Left lobe of liver (tissue), 2 donors: ENCODE measurements around the gene STK38. TPM values are rescaled to one million over a fixed set of nuclear protein-coding genes. Genes with fewer than 3 reads are reported as not detected.
A peak's percentile ranks its signal among the peaks of the same experiment; 100 is the strongest.

ENCODE experiments used
- ATAC-seq: fragments of 200-7000 bp; cut with Tn5 transposase; one replicate; pipeline ENCODE4 v1.9.1; 2020; ENCODE audit warnings: mild to moderate bottlenecking, moderate library complexity
- DNase-seq: peaks from one replicate; pipeline ENCODE4 v3.0.0-alpha.2; 2020; ENCODE audit warnings: low spot score
- total RNA-seq: library from RNA; stranded (reverse); gene quantifications from one replicate; pipeline ENCODE4 v1.2.1, GENCODE V29; 2021
- donor health status: DM: no; HTN: no; CAD: no; lungs with moderate emphysema.
- donor health status: DM: no; HTN: yes; CAD: no.

The STK38 gene
- total RNA-seq, 1 donor from 2014 or later: 13.5 TPM

GRCh38 chr6:36566418-36566905 lies 19.2 kb upstream of the STK38 start:
- ATAC-seq: peak; percentile 71
- peak; percentile 51 for DNase-seq

GRCh38 chr6:36563928-36564284 lies 16.6 kb upstream of the STK38 start:
- no peak for DNase-seq
- ATAC-seq: no peak

GRCh38 chr6:36563237-36563927 lies 16.1 kb upstream of the STK38 start:
- ATAC-seq (no peak), DNase-seq (no peak)

GRCh38 chr6:36560822-36561221 lies 13.5 kb upstream of the STK38 start:
- DNase-seq: no peak
- no peak for ATAC-seq

- DNase-seq (no peak), ATAC-seq (no peak)
Observed at GRCh38 chr6:36559011-36559793, 11.9 kb upstream of the STK38 start.

- ATAC-seq (no peak), DNase-seq (peak; percentile 1)
Observed at GRCh38 chr6:36556281-36556680, 9.0 kb upstream of the STK38 start.

- DNase-seq: no peak
- ATAC-seq: no peak
Observed at GRCh38 chr6:36555750-36556252, 8.5 kb upstream of the STK38 start.

GRCh38 chr6:36550473-36551000 lies 3.3 kb upstream of the STK38 start:
- DNase-seq (no peak), ATAC-seq (no peak)

- DNase-seq (no peak), ATAC-seq (no peak)
Observed at GRCh38 chr6:36548401-36548743, 1.1 kb upstream of the STK38 start.

- no peak for ATAC-seq
- no peak for DNase-seq
Observed at GRCh38 chr6:36547646-36548400, 544 bp upstream of the STK38 start.

- ATAC-seq: peak; percentile 30
- no peak for DNase-seq
Observed at GRCh38 chr6:36546308-36546919, 865 bp downstream of the STK38 start.

- DNase-seq (no peak), ATAC-seq (no peak)
Observed at GRCh38 chr6:36545767-36546307, 1.4 kb downstream of the STK38 start.

- no peak for ATAC-seq
- DNase-seq: no peak
Observed at GRCh38 chr6:36544228-36544627, 3.1 kb downstream of the STK38 start.

- DNase-seq (no peak), ATAC-seq (no peak)
Observed at GRCh38 chr6:36542041-36542440, 5.2 kb downstream of the STK38 start.

- ATAC-seq (no peak), DNase-seq (no peak)
Observed at GRCh38 chr6:36539814-36540568, 7.3 kb downstream of the STK38 start.

GRCh38 chr6:36536873-36537547 lies 10.3 kb downstream of the STK38 start:
- DNase-seq (no peak), ATAC-seq (no peak)

GRCh38 chr6:36533321-36533720 lies 14.0 kb downstream of the STK38 start:
- ATAC-seq (no peak), DNase-seq (no peak)

- no peak for DNase-seq
- ATAC-seq: no peak
Observed at GRCh38 chr6:36526066-36526465, 21.2 kb downstream of the STK38 start.

- ATAC-seq: no peak
Observed at GRCh38 chr6:36525346-36525745, 21.9 kb downstream of the STK38 start.

More at GRCh38 chr6:36525346-36525745, 21.9 kb downstream of the STK38 start:
- DNase-seq: no peak
